ENCODE measurements around the gene KCNH1. TPM values are rescaled to one million over a fixed set of nuclear protein-coding genes. Genes with fewer than 3 reads are reported as not detected.

KCNH1 gene
- total RNA-seq, 4 donors from 2014 or later = 0.24 to 1.6 TPM; not detected in 2

GRCh38 chr1:210796421-210796820 is 337.5 kb downstream of the KCNH1 start:
- no peak for ATAC-seq (ENCODE audit: low FRiP score)
- DNase-seq (ENCODE audit: low spot score) = no peak
- TF ChIP-seq, protein P1, sequence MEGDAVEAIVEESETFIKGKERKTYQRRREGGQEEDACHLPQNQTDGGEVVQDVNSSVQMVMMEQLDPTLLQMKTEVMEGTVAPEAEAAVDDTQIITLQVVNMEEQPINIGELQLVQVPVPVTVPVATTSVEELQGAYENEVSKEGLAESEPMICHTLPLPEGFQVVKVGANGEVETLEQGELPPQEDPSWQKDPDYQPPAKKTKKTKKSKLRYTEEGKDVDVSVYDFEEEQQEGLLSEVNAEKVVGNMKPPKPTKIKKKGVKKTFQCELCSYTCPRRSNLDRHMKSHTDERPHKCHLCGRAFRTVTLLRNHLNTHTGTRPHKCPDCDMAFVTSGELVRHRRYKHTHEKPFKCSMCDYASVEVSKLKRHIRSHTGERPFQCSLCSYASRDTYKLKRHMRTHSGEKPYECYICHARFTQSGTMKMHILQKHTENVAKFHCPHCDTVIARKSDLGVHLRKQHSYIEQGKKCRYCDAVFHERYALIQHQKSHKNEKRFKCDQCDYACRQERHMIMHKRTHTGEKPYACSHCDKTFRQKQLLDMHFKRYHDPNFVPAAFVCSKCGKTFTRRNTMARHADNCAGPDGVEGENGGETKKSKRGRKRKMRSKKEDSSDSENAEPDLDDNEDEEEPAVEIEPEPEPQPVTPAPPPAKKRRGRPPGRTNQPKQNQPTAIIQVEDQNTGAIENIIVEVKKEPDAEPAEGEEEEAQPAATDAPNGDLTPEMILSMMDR (IDR thresholded peaks at IDR 0.05) = no peak

- TF ChIP-seq, protein P1 (IDR thresholded peaks at IDR 0.05) = no peak
- DNase-seq (ENCODE audit: low spot score) = no peak
- no peak for ATAC-seq (ENCODE audit: low FRiP score)
Measured at GRCh38 chr1:210794445-210794844, 339.5 kb downstream of the KCNH1 start.

- ATAC-seq (ENCODE audit: low FRiP score) = no peak
Measured at GRCh38 chr1:210792250-210793102, 341.5 kb downstream of the KCNH1 start.

GRCh38 chr1:210790196-210790595 is 343.8 kb downstream of the KCNH1 start:
- no peak for DNase-seq (ENCODE audit: low spot score)
- TF ChIP-seq, protein P1 (IDR thresholded peaks at IDR 0.05) = no peak
- no peak for ATAC-seq (ENCODE audit: low FRiP score)

More at GRCh38 chr1:210792250-210793102, 341.5 kb downstream of the KCNH1 start:
- no peak for DNase-seq (ENCODE audit: low spot score)
- TF ChIP-seq, protein P1 (IDR thresholded peaks at IDR 0.05) = no peak

GRCh38 chr1:210787800-210788199 is 346.1 kb downstream of the KCNH1 start:
- no peak for ATAC-seq (ENCODE audit: low FRiP score)
- TF ChIP-seq, protein P1 (IDR thresholded peaks at IDR 0.05) = no peak
- no peak for DNase-seq (ENCODE audit: low spot score)

DNA sequence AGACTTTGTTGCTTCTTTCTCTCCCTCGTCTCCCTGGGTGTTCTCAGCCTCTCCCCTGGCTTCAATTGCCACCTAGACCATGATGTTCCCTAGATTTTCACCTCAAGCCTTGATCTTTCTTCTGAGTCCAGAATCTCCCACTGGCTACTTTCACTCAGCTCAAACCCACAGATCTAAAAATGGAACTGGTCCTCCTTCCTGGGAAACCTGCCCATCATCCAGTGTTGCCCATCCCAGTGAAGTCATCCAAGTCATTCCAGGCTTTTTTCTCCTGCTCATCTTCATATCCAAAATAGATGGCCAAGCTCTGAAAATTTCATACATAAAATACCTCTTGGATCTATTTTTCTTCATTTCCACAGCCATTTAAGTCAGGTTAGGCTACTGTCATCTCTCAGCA is 347.4 kb downstream of the KCNH1 start:
- no peak for DNase-seq (ENCODE audit: low spot score)
- ATAC-seq (ENCODE audit: low FRiP score) = no peak
- TF ChIP-seq, protein P1 (IDR thresholded peaks at IDR 0.05) = no peak

DNA sequence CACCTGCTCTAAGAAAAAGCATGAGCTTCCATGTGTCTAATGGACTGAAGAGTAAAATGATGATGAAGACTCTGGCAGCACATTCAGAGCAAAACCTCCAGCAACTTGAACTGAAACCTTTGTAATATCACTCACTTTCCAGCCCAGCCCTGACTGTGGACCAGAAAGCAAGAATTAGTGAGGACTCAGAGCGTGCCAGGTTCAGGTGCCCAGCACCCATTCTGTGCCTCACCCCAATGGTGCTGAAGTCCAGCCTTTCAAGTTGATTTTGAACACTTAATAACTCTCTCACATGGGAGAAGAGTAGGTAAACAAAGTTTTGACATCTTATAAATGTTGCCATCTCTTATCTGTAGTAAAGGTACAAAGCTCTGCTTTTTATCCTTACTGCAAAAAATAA is 350.0 kb downstream of the KCNH1 start:
- no peak for DNase-seq (ENCODE audit: low spot score)
- TF ChIP-seq, protein P1 (IDR thresholded peaks at IDR 0.05) = no peak
- ATAC-seq (ENCODE audit: low FRiP score) = no peak
